ENCODE measurements around the gene LRAT.
"Not testable (repeated sequence)": the region's sequence is repeated elsewhere in the genome, so short reads cannot be mapped to it uniquely, and the experiment has no call there.

LRAT gene

DNA sequence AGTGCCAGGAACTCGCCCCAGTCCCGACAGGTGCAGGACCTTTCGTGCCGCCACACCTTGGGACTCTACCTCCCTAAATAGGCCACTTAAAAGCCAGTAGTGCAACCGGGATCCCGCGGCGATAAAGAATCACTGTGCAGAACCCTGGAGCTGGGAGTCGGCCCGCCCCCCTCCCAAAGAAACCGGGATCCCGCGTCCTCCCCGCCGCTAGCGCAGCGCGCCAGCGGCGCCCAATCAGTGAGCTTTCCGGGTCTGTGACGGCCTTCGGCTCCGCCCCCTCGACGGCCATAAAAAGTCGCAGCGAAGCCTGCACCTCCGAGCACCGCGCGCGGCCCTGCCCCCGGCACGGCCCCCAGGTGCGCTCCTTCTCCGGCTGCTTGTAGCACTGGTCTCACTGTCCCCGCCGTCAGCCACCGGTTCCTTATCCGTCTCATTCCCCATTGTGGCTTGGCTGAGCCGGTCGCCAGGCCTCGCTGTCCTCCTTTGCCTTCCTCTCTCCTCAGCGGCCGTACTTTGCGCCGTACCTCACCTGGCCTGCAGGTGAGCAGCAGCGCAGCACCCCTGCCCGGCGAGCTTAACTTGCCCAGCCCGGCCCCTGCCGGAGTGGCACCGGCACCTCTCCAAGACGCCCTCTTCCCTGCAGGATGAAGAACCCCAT lies at the start of gene LRAT:
Gene LRAT, plus strand, starts transcription at position 318 of the 658 bp plus-strand sequence. Its CDS starts 327 bp downstream, at position 645.
- peak within 1 kb of the TSS; percentile 17 for H3K27ac Mint-ChIP-seq
- H3K4me1 Mint-ChIP-seq = peaks cover 26% of the 10 kb centered on the region
- peaks cover 56% of the 10 kb centered on the region for H3K27me3 Mint-ChIP-seq
- H3K4me3 Mint-ChIP-seq = peak within 1 kb of the TSS; percentile 89
- peaks cover 5% of the 10 kb centered on the region for H3K9me3 Mint-ChIP-seq
- H3K36me3 Mint-ChIP-seq = no peaks in the 10 kb centered on the region

DNA sequence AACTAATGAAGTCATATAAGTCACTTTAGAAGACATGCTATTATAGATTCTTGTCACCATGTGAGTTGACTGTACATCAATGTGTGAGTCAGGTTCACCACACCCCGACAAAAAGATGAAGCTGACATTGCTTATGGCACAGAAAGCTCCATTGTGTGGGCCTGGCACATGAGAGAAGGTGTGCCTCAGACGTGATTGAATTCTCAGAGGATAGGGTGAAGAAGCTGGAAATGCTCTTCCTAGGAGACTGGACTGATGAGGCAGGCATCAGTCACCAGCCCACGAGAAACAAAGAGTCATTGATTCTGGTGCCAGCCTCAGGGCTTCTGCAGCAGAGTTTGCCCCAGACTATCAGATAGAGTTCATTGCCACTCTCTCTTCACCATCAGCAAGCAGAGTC lies 35.9 kb upstream of the LRAT start:
- Mint-ChIP-seq H3K27ac (no peak overlapping the region), H3K4me1 (no peaks in the 10 kb centered on the region), H3K36me3 (no peaks in the 10 kb centered on the region), H3K4me3 (no peak overlapping the region), H3K27me3 (peaks cover 1% of the 10 kb centered on the region), H3K9me3 (no peaks in the 10 kb centered on the region)

- Mint-ChIP-seq H3K4me1 (no peaks in the 10 kb centered on the region), H3K27me3 (peaks cover 1% of the 10 kb centered on the region), H3K27ac (no peak overlapping the region), H3K4me3 (no peak overlapping the region), H3K36me3 (no peaks in the 10 kb centered on the region), H3K9me3 (no peaks in the 10 kb centered on the region)
Measured at GRCh38 chr4:154709550-154709949, 34.2 kb upstream of the LRAT start.

GRCh38 chr4:154711522-154711921 lies 32.3 kb upstream of the LRAT start:
- no peak overlapping the region for H3K4me3 Mint-ChIP-seq
- H3K9me3 Mint-ChIP-seq = no peaks in the 10 kb centered on the region
- H3K36me3 Mint-ChIP-seq = no peaks in the 10 kb centered on the region
- H3K27me3 Mint-ChIP-seq = peaks cover 1% of the 10 kb centered on the region
- H3K27ac Mint-ChIP-seq = no peak overlapping the region
- no peaks in the 10 kb centered on the region for H3K4me1 Mint-ChIP-seq

DNA sequence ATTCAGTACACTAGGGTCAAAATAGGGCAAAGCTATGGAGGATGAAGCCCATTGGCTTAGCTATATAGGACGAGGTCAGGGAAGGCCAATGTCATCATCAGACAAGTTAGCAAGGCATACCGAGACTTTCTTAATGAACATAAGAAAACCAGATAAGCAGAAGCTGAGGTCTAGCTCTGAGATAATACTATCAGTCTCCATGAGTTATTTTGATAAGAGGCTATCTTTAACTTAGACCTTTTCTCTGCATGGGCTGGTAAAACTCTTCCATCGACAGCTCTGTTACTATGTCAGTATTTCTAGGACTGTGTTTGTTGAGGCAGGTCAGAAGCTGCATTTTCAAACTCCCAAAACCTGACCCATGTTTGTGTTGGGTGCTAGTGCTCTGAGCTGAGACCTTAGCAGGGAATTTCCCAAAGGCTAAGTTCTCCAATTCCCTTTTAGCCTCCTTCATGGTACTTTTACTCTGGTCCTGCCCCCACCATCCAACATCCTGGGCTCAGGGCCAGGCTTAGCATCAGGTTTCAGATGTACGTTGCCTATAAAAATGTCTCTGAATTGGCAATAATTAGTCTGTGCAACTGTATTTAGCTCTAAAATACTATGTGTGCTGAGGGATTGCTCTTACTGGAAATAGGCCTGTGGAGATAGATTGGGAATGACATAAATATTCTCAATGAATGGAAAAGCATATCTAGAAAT lies 29.3 kb upstream of the LRAT start:
- Mint-ChIP-seq H3K27me3 (peaks cover 2% of the 10 kb centered on the region), H3K36me3 (no peaks in the 10 kb centered on the region), H3K9me3 (no peaks in the 10 kb centered on the region), H3K4me1 (no peaks in the 10 kb centered on the region), H3K4me3 (no peak overlapping the region), H3K27ac (no peak overlapping the region)

DNA sequence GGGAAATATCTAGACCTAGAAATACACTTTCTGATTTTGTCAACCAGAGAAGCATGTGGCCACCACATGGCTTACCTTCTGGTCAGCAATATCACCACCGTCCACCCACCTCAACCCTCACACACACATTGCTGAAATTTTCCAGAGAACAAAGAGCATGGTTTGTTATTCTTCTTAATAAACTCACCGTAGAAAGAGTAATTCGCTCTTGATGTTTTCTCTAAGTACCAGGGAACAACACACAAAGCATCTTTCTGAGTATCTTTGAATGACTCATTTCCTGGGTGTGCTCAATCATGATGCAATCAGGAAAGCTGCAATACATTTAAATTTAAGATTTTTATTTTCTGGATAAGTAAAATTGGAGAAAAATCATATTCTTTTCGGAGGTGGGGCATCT lies 24.7 kb upstream of the LRAT start:
- Mint-ChIP-seq H3K36me3 (no peaks in the 10 kb centered on the region), H3K27me3 (peaks cover 2% of the 10 kb centered on the region), H3K27ac (no peak overlapping the region), H3K4me1 (no peaks in the 10 kb centered on the region), H3K9me3 (no peaks in the 10 kb centered on the region), H3K4me3 (no peak overlapping the region)

DNA sequence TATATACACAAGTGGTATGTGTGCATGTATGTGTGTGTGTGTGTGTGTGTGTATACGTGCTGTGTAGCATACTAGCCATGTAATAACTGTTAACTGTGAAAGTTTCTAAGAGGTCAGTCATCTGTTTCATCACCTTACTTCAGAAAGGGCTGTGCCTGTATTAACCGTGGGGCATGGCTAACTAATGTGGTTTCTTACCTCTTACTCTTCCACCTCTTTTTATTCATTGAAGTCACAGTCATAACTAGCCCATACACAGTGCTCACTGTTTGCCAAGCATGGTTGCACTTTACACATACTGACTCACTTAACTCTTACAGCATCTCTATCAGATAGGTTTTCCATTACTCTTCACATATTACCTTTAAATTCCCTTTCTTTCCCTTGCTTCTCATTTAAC lies 23.7 kb upstream of the LRAT start:
- H3K4me1 Mint-ChIP-seq = no peaks in the 10 kb centered on the region

DNA sequence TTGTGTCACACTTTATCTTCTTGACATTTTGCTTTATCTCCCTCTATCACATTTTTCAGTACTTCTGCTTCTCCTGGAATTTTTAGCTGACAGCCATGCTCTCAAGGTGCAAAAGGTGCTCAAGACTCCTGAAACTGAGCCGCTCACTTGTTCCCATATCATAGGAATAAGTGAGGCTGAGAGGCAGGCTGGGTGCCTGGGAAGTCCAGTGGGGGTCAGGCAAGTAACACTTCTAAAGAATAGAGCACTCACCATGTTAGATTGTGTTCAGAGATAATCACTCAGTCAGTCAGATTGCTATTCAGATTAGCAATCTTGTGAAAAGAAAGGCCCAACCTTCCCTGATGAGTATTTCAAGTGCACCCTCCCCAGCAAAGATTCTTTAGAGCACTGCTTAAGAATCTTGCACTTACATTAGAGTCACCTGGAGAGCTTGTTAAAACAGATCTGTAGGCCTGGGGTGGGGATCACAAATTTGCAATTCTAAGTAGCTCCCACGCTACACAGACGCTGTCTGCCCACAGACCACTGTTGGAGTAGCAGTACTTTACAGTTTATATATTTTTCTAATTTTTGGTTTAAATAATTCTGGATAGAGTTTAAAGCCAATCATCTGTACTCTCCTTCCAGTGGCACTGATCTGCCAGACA lies 23.1 kb upstream of the LRAT start:
- no peaks in the 10 kb centered on the region for H3K36me3 Mint-ChIP-seq
- H3K27me3 Mint-ChIP-seq = peaks cover 4% of the 10 kb centered on the region
- no peaks in the 10 kb centered on the region for H3K4me1 Mint-ChIP-seq
- no peak overlapping the region for H3K27ac Mint-ChIP-seq
- H3K4me3 Mint-ChIP-seq = no peak overlapping the region
- H3K9me3 Mint-ChIP-seq = no peaks in the 10 kb centered on the region

More for the DNA sequence above, 23.7 kb upstream of the LRAT start:
- Mint-ChIP-seq H3K27ac (no peak overlapping the region), H3K9me3 (no peaks in the 10 kb centered on the region), H3K27me3 (peaks cover 4% of the 10 kb centered on the region), H3K4me3 (no peak overlapping the region), H3K36me3 (no peaks in the 10 kb centered on the region)

- H3K4me1 Mint-ChIP-seq = no peaks in the 10 kb centered on the region
- H3K4me3 Mint-ChIP-seq = no peak overlapping the region
- no peaks in the 10 kb centered on the region for H3K36me3 Mint-ChIP-seq
- H3K27me3 Mint-ChIP-seq = peaks cover 6% of the 10 kb centered on the region
- H3K9me3 Mint-ChIP-seq = no peaks in the 10 kb centered on the region
- H3K27ac Mint-ChIP-seq = no peak overlapping the region
Measured at GRCh38 chr4:154722262-154722661, 21.5 kb upstream of the LRAT start.

- not testable (repeated sequence) for H3K27me3 Mint-ChIP-seq, H3K36me3 Mint-ChIP-seq, H3K27ac Mint-ChIP-seq, H3K9me3 Mint-ChIP-seq, H3K4me1 Mint-ChIP-seq, H3K4me3 Mint-ChIP-seq
Measured at GRCh38 chr4:154723601-154724000, 20.2 kb upstream of the LRAT start.

DNA sequence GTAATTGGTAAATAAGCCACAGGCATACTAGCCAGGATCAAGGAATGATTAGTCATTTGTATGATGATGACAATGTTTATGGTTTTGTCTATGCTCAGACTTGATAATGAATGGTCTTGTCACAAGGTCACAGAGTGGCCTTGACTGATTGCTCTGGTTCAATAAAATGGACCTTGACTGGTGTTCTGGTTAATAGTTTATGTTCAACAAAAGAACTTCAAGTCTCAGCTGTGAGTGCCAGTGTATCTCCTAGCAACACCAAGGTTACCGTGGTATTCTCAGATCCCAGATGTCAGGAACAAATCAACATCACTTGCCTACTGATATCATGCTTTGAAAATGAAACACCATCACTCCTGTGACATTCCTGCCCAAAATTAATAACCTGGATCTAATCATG lies 16.3 kb upstream of the LRAT start:
- Mint-ChIP-seq H3K9me3 (no peaks in the 10 kb centered on the region), H3K27ac (no peak overlapping the region), H3K4me1 (no peaks in the 10 kb centered on the region), H3K36me3 (no peaks in the 10 kb centered on the region), H3K27me3 (peaks cover 7% of the 10 kb centered on the region), H3K4me3 (no peak overlapping the region)

- Mint-ChIP-seq H3K27ac (no peak overlapping the region), H3K36me3 (no peaks in the 10 kb centered on the region), H3K27me3 (peaks cover 5% of the 10 kb centered on the region), H3K4me1 (no peaks in the 10 kb centered on the region), H3K9me3 (no peaks in the 10 kb centered on the region), H3K4me3 (no peak overlapping the region)
Measured at GRCh38 chr4:154731756-154732155, 12.0 kb upstream of the LRAT start.

GRCh38 chr4:154732669-154733068 lies 11.1 kb upstream of the LRAT start:
- H3K9me3 Mint-ChIP-seq = no peaks in the 10 kb centered on the region
- H3K27ac Mint-ChIP-seq = no peak overlapping the region
- peaks cover 6% of the 10 kb centered on the region for H3K27me3 Mint-ChIP-seq
- no peaks in the 10 kb centered on the region for H3K36me3 Mint-ChIP-seq
- H3K4me3 Mint-ChIP-seq = no peak overlapping the region
- H3K4me1 Mint-ChIP-seq = no peaks in the 10 kb centered on the region

- H3K9me3 Mint-ChIP-seq = no peaks in the 10 kb centered on the region
- H3K27me3 Mint-ChIP-seq = peaks cover 18% of the 10 kb centered on the region
- no peak overlapping the region for H3K4me3 Mint-ChIP-seq
- H3K36me3 Mint-ChIP-seq = no peaks in the 10 kb centered on the region
- H3K27ac Mint-ChIP-seq = no peak overlapping the region
- no peaks in the 10 kb centered on the region for H3K4me1 Mint-ChIP-seq
Measured at GRCh38 chr4:154736770-154737169, 7.0 kb upstream of the LRAT start.

GRCh38 chr4:154738426-154738825 lies 5.4 kb upstream of the LRAT start:
- H3K36me3 Mint-ChIP-seq = no peaks in the 10 kb centered on the region
- H3K4me3 Mint-ChIP-seq = no peak overlapping the region
- H3K4me1 Mint-ChIP-seq = peaks cover 8% of the 10 kb centered on the region
- no peaks in the 10 kb centered on the region for H3K9me3 Mint-ChIP-seq
- no peak overlapping the region for H3K27ac Mint-ChIP-seq
- peaks cover 27% of the 10 kb centered on the region for H3K27me3 Mint-ChIP-seq

GRCh38 chr4:154739111-154739510 lies 4.7 kb upstream of the LRAT start:
- peaks cover 31% of the 10 kb centered on the region for H3K27me3 Mint-ChIP-seq
- no peak overlapping the region for H3K4me3 Mint-ChIP-seq
- H3K27ac Mint-ChIP-seq = no peak overlapping the region
- no peaks in the 10 kb centered on the region for H3K36me3 Mint-ChIP-seq
- no peaks in the 10 kb centered on the region for H3K9me3 Mint-ChIP-seq
- H3K4me1 Mint-ChIP-seq = peaks cover 14% of the 10 kb centered on the region

Data from activated naive CD4-positive, alpha-beta T cell treated with anti-CD3 and anti-CD28 coated beads, Interleukin-2, amount 50 U/mL, for 24 hours (primary cell).